GM19238 (cell line): ENCODE results near the gene ACOX3.
"Not testable (repeated sequence)": the region's sequence is repeated elsewhere in the genome, so short reads cannot be mapped to it uniquely, and the experiment has no call there.

Experiments
- DNase-seq: peaks from one replicate; pipeline ENCODE4 v3.0.0; 2011; ENCODE audit warnings: low spot score; ENCODE audit not compliant: insufficient read length

The ACOX3 gene

GRCh38 chr4:8407316-8407715 is 33.2 kb downstream of the ACOX3 start:
- DNase-seq = no peak

GRCh38 chr4:8406887-8407286 is 33.6 kb downstream of the ACOX3 start:
- not testable (repeated sequence) for DNase-seq

- DNase-seq = no peak
Observed at GRCh38 chr4:8405516-8405875, 35.0 kb downstream of the ACOX3 start.

- no peak for DNase-seq
Observed at GRCh38 chr4:8404791-8405515, 35.6 kb downstream of the ACOX3 start.

GRCh38 chr4:8403976-8404375 is 36.5 kb downstream of the ACOX3 start:
- DNase-seq = no peak

- peak; percentile 62 for DNase-seq
Observed at GRCh38 chr4:8403173-8403753, 37.3 kb downstream of the ACOX3 start.

- DNase-seq = no peak
Observed at GRCh38 chr4:8402640-8403039, 37.9 kb downstream of the ACOX3 start.

- DNase-seq = no peak
Observed at GRCh38 chr4:8402181-8402597, 38.3 kb downstream of the ACOX3 start.

GRCh38 chr4:8401665-8402064 is 38.9 kb downstream of the ACOX3 start:
- DNase-seq = no peak

- DNase-seq = no peak
Observed at GRCh38 chr4:8400632-8401325, 39.7 kb downstream of the ACOX3 start.

- no peak for DNase-seq
Observed at GRCh38 chr4:8399298-8399697, 41.2 kb downstream of the ACOX3 start.

GRCh38 chr4:8398347-8398746 is 42.2 kb downstream of the ACOX3 start:
- DNase-seq = no peak

GRCh38 chr4:8396762-8397406 is 43.6 kb downstream of the ACOX3 start:
- DNase-seq = no peak

- DNase-seq = no peak
Observed at GRCh38 chr4:8395504-8396296, 44.8 kb downstream of the ACOX3 start.

- no peak for DNase-seq
Observed at GRCh38 chr4:8394806-8395205, 45.7 kb downstream of the ACOX3 start.

GRCh38 chr4:8394061-8394519 is 46.4 kb downstream of the ACOX3 start:
- no peak for DNase-seq

GRCh38 chr4:8393593-8394038 is 46.9 kb downstream of the ACOX3 start:
- DNase-seq = no peak

GRCh38 chr4:8392591-8393190 is 47.8 kb downstream of the ACOX3 start:
- no peak for DNase-seq

GRCh38 chr4:8391972-8392371 is 48.6 kb downstream of the ACOX3 start:
- peak; percentile 34 for DNase-seq

GRCh38 chr4:8391071-8391470 is 49.5 kb downstream of the ACOX3 start:
- no peak for DNase-seq

- DNase-seq = no peak
Observed at GRCh38 chr4:8390577-8390976, 49.9 kb downstream of the ACOX3 start.
